Tibial nerve (tissue), 4 donors: ENCODE results near the gene ADCY3. TPM values are rescaled to one million over a fixed set of nuclear protein-coding genes. Genes with fewer than 3 reads are reported as not detected.
"Not testable (repeated sequence)": the region's sequence is repeated elsewhere in the genome, so short reads cannot be mapped to it uniquely, and the experiment has no call there.

ENCODE experiments used
- DNase-seq, 2 donors: peaks; one replicate each; pipeline ENCODE4 v3.0.0-alpha.2; 2019; ENCODE audit warnings: low spot score in 2 of 2
- H3K27ac ChIP-seq, 4 donors: fragments of 200-600 bp; sonication (generic) in 3 of 4; one replicate each; pipeline ENCODE4 v1.5.1; 2017 to 2019; ENCODE audit warnings: mild to moderate bottlenecking in 1 of 4
- H3K27me3 ChIP-seq, 2 donors: fragments of 200-600 bp; sonication (generic) in 1 of 2; one replicate each; pipeline versions ENCODE4 v1.5.1 to v1.6.0; 2017 to 2019
- H3K36me3 ChIP-seq, 3 donors: fragments of 200-600 bp; sonication (generic); one replicate each; pipeline ENCODE4 v1.5.1; 2018 to 2019
- H3K4me1 ChIP-seq, 4 donors: fragments of 200-600 bp; sonication (generic) in 3 of 4; one replicate each; pipeline ENCODE4 v1.5.1; 2017 to 2019
- H3K4me3 ChIP-seq, 4 donors: fragments of 200-600 bp; sonication (generic) in 3 of 4; one replicate each; pipeline ENCODE4 v1.5.1; 2017 to 2019; ENCODE audit warnings: mild to moderate bottlenecking in 1 of 4, moderate library complexity in 1 of 4
- H3K9me3 ChIP-seq, 4 donors: fragments of 200-600 bp; sonication (generic) in 3 of 4; one replicate each; pipeline ENCODE4 v1.5.1; 2017 to 2019
- EP300 ChIP-seq, 2 donors: sonication (generic); formaldehyde crosslinking; IDR thresholded peaks; one replicate each; pipeline ENCODE4 v1.6.1; 2017; ENCODE audit warnings: antibody characterized with exemption in 2 of 2, mild to moderate bottlenecking in 1 of 2
- POLR2A ChIP-seq, 2 donors: fragments of 450-650 bp; IDR thresholded peaks; one replicate each; pipeline ENCODE4 v1.6.1; 2017; ENCODE audit warnings: antibody characterized with exemption in 2 of 2, mild to moderate bottlenecking in 2 of 2, moderate library complexity in 2 of 2
- WGBS, 2 donors: methylation state at CpG; one replicate each; pipeline ENCODE4 v1.1.5; 2018; 5-methylcytosine and 5-hydroxymethylcytosine counted together
- total RNA-seq, 4 donors: library from RNA; depleted of rRNA; stranded (reverse); fragments of >200 nt; gene quantifications; one replicate each; pipeline ENCODE4 v1.1.0, GENCODE V29; 2016
- TF ChIP-seq, protein P1 (sequence below), 5 experiments: fragments of 200-600 bp in 3 of 5; fragments of 450-650 bp in 2 of 5; sonication (generic) in 3 of 5; IDR thresholded peaks; one replicate each; pipeline ENCODE4 v1.5.1; 2016 to 2019; ENCODE audit warnings: antibody characterized with exemption in 5 of 5, mild to moderate bottlenecking in 3 of 5, moderate library complexity in 2 of 5

The ADCY3 gene
- total RNA-seq, 4 donors from 2014 or later: 145 to 393 (median 207) TPM

DNA sequence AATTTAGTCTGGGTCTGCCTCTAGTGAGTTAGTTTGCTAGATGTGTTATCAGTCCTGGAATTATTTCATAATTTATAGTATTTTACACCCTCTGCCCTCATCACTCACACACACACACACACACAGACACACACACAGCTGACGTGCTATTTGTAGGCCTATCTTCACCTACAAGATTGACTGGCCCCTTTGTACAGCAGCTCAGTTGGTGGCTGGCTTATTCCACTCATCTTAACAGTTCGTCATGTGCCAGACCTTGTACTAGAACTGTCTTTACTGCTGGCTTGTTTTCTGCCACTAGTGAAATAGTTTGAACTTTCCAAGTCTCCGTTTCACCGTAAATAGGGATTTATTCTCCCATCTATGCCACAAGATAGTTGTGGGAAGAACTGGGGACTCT lies 105.5 kb downstream of the ADCY3 start:
- no peaks in the 10 kb centered on the region for H3K9me3 ChIP-seq
- H3K36me3 ChIP-seq: peaks cover 0 to 41% (median 0%) of the 10 kb centered on the region in 3 donors
- TF ChIP-seq POLR2A (IDR thresholded peaks at IDR 0.05) (no peak), EP300 (IDR thresholded peaks at IDR 0.05) (no peak)
- TF ChIP-seq, protein P1, sequence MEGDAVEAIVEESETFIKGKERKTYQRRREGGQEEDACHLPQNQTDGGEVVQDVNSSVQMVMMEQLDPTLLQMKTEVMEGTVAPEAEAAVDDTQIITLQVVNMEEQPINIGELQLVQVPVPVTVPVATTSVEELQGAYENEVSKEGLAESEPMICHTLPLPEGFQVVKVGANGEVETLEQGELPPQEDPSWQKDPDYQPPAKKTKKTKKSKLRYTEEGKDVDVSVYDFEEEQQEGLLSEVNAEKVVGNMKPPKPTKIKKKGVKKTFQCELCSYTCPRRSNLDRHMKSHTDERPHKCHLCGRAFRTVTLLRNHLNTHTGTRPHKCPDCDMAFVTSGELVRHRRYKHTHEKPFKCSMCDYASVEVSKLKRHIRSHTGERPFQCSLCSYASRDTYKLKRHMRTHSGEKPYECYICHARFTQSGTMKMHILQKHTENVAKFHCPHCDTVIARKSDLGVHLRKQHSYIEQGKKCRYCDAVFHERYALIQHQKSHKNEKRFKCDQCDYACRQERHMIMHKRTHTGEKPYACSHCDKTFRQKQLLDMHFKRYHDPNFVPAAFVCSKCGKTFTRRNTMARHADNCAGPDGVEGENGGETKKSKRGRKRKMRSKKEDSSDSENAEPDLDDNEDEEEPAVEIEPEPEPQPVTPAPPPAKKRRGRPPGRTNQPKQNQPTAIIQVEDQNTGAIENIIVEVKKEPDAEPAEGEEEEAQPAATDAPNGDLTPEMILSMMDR (IDR thresholded peaks at IDR 0.05): no peak
- H3K4me1 ChIP-seq: no peaks in the 10 kb centered on the region
- 89 to 90% methylated on average over 4 of the region's 4 CpGs for WGBS, 2 donors
- no peak for DNase-seq
- H3K4me3 ChIP-seq: no peak overlapping the region
- no peaks in the 10 kb centered on the region for H3K27me3 ChIP-seq
- no peak overlapping the region for H3K27ac ChIP-seq

DNA sequence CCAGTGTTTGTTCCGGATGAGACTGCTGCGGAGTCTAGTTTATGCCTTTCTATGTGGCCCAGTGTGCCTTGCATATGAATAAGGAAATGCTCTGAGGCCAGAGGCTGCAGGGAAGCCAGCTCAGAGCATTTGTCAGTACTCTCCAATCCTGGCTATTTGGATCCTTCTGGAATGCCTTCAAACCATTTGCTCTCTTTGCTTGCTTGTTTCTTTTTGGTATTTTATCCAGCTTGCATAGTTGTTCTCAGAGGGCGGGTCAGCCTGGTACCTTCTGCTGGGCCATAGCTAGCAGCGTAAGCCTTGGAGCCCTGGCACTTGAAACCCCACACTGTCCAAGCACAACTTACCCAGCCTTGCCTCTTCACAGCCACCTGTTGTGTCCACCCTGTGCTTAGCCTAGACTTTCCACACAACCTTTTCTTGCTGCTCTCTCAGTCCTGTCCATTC lies 106.3 kb downstream of the ADCY3 start:
- no peak for DNase-seq
- Histone ChIP-seq H3K4me1 (no peaks in the 10 kb centered on the region), H3K4me3 (no peak overlapping the region), H3K9me3 (no peaks in the 10 kb centered on the region), H3K36me3 (peaks cover 0 to 33% (median 0%) of the 10 kb centered on the region in 3 donors), H3K27ac (no peak overlapping the region), H3K27me3 (no peaks in the 10 kb centered on the region)
- WGBS, 2 donors: 97 to 100% methylated on average over 4 of the region's 4 CpGs
- TF ChIP-seq, protein P1 (IDR thresholded peaks at IDR 0.05): no peak
- TF ChIP-seq POLR2A (IDR thresholded peaks at IDR 0.05) (no peak), EP300 (IDR thresholded peaks at IDR 0.05) (no peak)

DNA sequence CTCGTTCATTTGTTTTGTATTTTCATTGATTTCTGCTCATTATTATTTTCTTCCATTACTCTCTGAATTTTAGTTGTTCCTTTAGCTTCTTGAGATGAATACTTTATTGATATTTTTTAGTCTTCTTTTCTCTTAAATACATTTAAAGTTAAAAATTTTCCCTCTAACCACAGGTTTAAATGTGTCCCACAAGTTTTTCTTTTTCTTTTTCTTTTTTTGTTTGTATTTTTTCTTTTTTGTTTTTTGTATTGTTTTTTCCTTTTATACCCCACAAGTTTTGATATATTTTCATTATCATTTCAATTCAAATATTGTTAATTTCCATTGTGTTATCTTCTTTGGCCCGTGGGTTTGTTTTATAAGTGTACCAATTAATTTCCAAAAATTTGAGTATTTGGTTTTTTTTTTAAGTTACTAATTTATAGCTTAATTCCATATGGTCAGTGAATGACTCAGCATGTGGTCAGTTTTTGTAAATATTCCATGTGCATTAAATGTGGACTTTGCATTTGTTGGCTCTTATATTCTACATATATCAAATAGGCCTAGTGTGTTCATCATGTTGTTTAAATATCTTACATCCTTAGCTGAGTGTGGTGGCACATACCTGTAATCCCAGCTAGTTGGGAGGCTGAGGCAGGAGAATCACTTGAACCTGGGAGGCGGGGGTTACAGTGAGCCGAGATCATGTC lies 110.6 kb downstream of the ADCY3 start:
- H3K36me3 ChIP-seq: peaks cover 0 to 17% (median 0%) of the 10 kb centered on the region in 3 donors
- no peaks in the 10 kb centered on the region for H3K4me1 ChIP-seq
- H3K27ac ChIP-seq: no peak overlapping the region
- no peaks in the 10 kb centered on the region for H3K27me3 ChIP-seq
- TF ChIP-seq, protein P1 (IDR thresholded peaks at IDR 0.05): no peak
- TF ChIP-seq EP300 (IDR thresholded peaks at IDR 0.05): no peak
- TF ChIP-seq POLR2A (IDR thresholded peaks at IDR 0.05): no peak
- H3K9me3 ChIP-seq: peaks cover 0 to 10% (median 0%) of the 10 kb centered on the region in 4 donors
- WGBS, 2 donors: 82 to 84% methylated on average over 4 of the region's 4 CpGs
- H3K4me3 ChIP-seq: no peak overlapping the region
- no peak for DNase-seq

DNA sequence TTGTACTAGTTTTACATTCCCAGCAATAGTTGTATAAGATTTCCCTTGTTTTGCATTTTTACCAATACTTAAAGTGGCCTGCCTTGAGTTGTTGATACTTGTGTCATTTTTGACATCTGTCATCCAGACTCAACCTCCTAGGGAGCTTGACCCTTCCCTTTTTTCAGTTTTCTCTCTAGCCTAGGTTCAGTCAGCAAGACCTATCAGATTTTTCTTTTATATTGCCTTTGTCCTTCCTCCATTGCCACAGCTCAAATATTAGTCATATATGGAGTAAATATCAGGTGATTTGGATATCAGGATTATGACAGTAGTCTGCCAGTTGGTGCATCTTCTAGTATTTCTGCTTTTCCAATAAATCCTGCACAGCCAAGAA lies 113.4 kb downstream of the ADCY3 start:
- TF ChIP-seq, protein P1 (IDR thresholded peaks at IDR 0.05): no peak
- no peak for TF ChIP-seq POLR2A (IDR thresholded peaks at IDR 0.05)
- no peak for TF ChIP-seq EP300 (IDR thresholded peaks at IDR 0.05)
- peaks cover 0 to 12% (median 0%) of the 10 kb centered on the region in 4 donors for H3K9me3 ChIP-seq
- no peak overlapping the region for H3K27ac ChIP-seq
- H3K4me3 ChIP-seq: no peak overlapping the region
- no peak for DNase-seq
- peaks cover 0 to 17% (median 0%) of the 10 kb centered on the region in 3 donors for H3K36me3 ChIP-seq
- no peaks in the 10 kb centered on the region for H3K4me1 ChIP-seq
- H3K27me3 ChIP-seq: no peaks in the 10 kb centered on the region

DNA sequence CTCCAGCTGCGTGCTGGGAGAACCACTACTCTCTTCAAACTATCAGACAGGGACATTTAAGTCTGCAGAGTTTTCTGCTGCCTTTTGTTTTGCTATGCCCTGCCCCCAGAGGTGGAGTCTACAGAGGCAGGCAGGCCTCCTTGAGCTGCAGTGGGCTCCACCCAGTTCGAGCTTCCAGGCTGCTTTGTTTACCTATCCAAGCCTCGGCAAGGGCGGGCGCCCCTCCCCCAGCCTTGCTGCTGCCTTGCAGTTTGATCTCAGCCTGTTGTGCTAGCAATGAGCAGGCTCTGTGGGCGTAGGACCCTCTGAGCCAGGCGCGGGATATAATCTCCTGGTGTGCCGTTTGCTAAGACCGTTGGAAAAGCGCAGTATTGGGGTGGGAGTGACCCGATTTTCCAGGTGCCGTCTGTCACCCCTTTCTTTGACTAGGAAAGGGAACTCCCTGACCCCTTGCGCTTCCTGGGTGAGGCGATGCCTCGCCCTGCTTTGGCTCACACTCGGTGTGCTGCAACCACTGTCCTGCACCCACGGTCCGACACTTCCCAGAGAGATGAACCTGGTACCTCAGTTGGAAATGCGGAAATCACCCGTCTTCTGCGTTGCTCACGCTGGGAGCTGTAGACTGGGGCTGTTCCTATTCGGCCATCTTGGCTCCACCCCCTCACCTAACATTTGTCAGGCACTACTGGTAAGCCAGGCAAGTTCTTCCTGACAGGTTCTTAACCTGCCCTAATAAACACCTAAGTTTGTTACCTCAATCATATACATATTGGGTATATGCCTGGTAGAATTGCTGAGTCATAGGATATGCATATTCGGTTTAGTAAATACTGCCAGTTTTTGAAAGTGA lies 114.0 kb downstream of the ADCY3 start:
- H3K27me3 ChIP-seq, H3K27ac ChIP-seq, H3K4me3 ChIP-seq, H3K4me1 ChIP-seq, DNase-seq: not testable (repeated sequence)
- 93 to 94% methylated on average over 25 of the region's 25 CpGs for WGBS, 2 donors
- Histone ChIP-seq H3K9me3 (peaks cover 0 to 16% (median 0%) of the 10 kb centered on the region in 4 donors), H3K36me3 (peaks cover 0 to 17% (median 0%) of the 10 kb centered on the region in 3 donors)

DNA sequence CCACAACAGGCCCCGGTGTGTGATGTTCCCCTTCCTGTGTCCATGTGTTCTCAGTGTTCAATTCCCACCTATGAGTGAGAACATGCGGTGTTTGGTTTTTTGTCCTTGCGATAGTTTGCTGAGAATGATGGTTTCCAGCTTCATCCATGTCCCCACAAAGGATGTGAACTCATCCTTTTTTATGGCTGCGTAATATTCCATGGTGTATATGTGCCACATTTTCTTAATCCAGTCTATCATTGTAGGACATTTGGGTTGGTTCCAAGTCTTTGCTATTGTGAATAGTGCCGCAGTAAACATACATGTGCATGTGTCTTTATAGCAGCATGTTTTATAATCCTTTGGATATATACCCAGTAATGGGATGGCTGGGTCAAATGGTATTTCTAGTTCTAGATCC lies 119.5 kb downstream of the ADCY3 start:
- H3K4me3 ChIP-seq, DNase-seq, H3K27ac ChIP-seq, H3K27me3 ChIP-seq, H3K4me1 ChIP-seq, H3K9me3 ChIP-seq: not testable (repeated sequence)
- peaks cover 0 to 18% (median 0%) of the 10 kb centered on the region in 3 donors for H3K36me3 ChIP-seq
- WGBS, 2 donors: 98 to 99% methylated on average over 5 of the region's 5 CpGs
